ENCODE data around the gene MSLN. TPM values are rescaled to one million over a fixed set of nuclear protein-coding genes. Genes with fewer than 3 reads are reported as not detected.

The MSLN gene
- total and polyA plus RNA-seq, 2 of the 13 experiments (the other 11 are each of a cell fraction or from before 2014, with no cell fraction given) = 2.0 to 2.3 TPM

DNA sequence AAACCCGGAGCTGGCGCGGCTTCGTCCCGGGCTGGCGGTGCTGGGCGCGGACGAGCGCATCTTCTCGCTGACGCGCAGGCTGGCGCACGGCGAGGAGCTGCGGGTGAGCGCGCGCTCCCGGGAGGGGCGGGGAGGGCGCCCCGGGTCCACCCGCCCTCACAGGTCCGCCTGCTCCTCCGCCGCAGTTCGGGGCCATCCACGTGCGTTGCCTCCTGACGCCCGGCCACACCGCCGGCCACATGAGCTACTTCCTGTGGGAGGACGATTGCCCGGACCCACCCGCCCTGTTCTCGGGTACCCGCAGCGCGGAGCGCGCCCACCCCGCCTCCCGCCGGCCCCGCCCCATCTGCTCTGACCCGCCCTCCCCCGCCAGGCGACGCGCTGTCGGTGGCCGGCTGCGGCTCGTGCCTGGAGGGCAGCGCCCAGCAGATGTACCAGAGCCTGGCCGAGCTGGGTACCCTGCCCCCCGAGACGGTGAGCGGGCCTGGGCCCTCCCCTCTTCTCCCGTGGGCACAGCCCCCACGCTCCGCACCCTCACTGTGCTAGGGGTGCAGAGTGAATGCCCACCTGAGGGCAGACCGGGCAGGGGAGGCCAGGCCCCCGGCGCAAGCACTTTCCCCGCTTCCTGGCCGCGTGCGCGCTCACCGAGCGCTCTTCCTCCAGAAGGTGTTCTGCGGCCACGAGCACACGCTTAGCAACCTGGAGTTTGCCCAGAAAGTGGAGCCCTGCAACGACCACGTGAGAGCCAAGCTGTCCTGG is 32.2 kb upstream of the MSLN start (continued):
- TF ChIP-seq SP4 (CRISPR knock-in tag; IDR thresholded peaks at IDR 0.05) (0 out of 2 replicates have a peak, but pooled peaks have one; percentile 19), TBX2 (CRISPR knock-in tag; IDR thresholded peaks at IDR 0.05; ENCODE audit: borderline replicate concordance) (peak; percentile 16; the same call in 1 of the 2 replicates), ELF3 (CRISPR knock-in tag; IDR thresholded peaks at IDR 0.05) (no peak), AKAP8 (CRISPR knock-in tag; IDR thresholded peaks at IDR 0.05) (peak; percentile 82), ZKSCAN5 (CRISPR knock-in tag; IDR thresholded peaks at IDR 0.05) (no peak)

DNA sequence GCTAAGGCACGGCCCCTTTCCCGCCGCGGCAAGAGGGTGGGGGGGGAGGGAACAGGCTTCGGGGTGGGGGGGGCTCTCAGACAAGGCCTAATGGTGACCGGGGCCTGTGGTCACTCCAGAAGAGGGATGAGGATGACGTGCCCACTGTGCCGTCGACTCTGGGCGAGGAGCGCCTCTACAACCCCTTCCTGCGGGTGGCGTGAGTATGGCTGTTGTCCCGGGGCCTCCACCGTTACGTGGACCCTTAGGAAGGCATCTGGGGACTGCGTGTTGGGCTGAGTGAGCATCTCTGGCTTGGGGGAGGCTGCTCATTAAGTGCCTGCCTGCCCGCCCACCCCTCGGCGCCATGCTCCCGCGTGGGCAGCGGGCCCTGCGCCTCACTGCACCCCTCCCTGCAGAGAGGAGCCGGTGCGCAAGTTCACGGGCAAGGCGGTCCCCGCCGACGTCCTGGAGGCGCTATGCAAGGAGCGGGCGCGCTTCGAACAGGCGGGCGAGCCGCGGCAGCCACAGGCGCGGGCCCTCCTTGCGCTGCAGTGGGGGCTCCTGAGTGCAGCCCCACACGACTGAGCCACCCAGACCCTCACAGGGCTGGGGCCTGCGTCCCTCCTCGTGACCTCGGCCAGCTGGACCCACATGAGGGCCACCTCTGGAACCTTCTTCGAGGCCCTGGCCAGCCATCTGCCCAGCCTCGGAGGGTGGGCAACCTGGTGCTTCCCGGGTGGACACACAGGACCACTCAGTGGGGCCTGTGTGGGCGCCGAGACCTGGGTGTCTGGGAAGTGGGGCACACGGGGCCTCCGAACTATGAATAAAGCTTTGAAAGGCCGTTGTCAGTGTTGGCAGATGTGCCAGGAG is 31.4 kb upstream of the MSLN start:
- DNase-seq (ENCODE audit: low spot score) = no peak
- 97% methylated on average over 29 of the region's 55 CpGs for WGBS (ENCODE audit: low lambda C conversion rate)
- Histone ChIP-seq H3K4me1 (ENCODE audit: insufficient read depth, low read length) (peaks cover 11% of the 10 kb centered on the region), H4K20me1 (ENCODE audit: insufficient read depth, low read length) (0 out of 2 replicates have a peak, but pooled peaks cover 2% of the 10 kb centered on the region), H3K27ac (ENCODE audit: extremely low read length, insufficient read depth, low read length) (no peak overlapping the region), H3K27me3 (ENCODE audit: control insufficient read depth in 1 of 2, insufficient read depth in 2 of 2, low read length in 2 of 2) (peaks cover 0 to 3% of the 10 kb centered on the region in 2 experiments; a peak in 1 of 5 replicates), H3K79me2 (ENCODE audit: insufficient read depth, low read length) (no peaks in the 10 kb centered on the region), H2AFZ (ENCODE audit: low read length) (no peak overlapping the region), H3K9ac (ENCODE audit: insufficient read depth, low read depth, low read length) (no peak overlapping the region), H3K36me3 (replicated peaks in 1 of 2; ENCODE audit: control insufficient read depth in 1 of 2, insufficient read depth in 2 of 2, low read length in 2 of 2) (peaks cover 3 to 8% of the 10 kb centered on the region in 2 experiments; a peak in 2 of 5 replicates), H3K9me3 (ENCODE audit: low read length) (no peaks in the 10 kb centered on the region), H3K4me3 (replicated peaks in 1 of 3; ENCODE audit: insufficient read depth in 1 of 3, low read depth in 2 of 3, low read length in 3 of 3) (no peak overlapping the region), H3K4me2 (ENCODE audit: low read depth, low read length) (no peak overlapping the region)
- in situ Hi-C loops (cut with HindIII; ENCODE audit: extremely low pct_ligation_motif_present, low pct_unique_long_range_greater_than_20kb) (no loop called here), intact Hi-C loops (cut with micrococcal nuclease; ENCODE audit: unreplicated experiment) (no loop called here)
- no peak for FAIRE-seq
- BruUV-seq (replicated peaks) = no TSS peak
- POLR2A ChIA-PET = interaction anchor here (1.3 to 2.0 kb wide), 3 partner anchors 8 to 13 kb away, joined by 4 to 7 read pairs (median 7); partner anchors contain the start of genes ANTKMT and CIAO3
- ATAC-seq = no peak
- 0 out of 2 replicates have a peak, but pooled peaks have one; percentile 32 for TF ChIP-seq POLR2G (IDR thresholded peaks at IDR 0.05; ENCODE audit: low read depth, low read length)
- TF ChIP-seq MEF2D (CRISPR knock-in tag; IDR thresholded peaks at IDR 0.05) = no peak
- no peak for TF ChIP-seq ZNF766 (CRISPR knock-in tag; IDR thresholded peaks at IDR 0.05; ENCODE audit: borderline replicate concordance)
- TF ChIP-seq RBFOX2 (IDR thresholded peaks at IDR 0.05; ENCODE audit: low read depth, low read length) = peak; percentile 18; the same call in 1 of the 2 replicates
- no peak for TF ChIP-seq ETV5 (CRISPR knock-in tag; IDR thresholded peaks at IDR 0.05; ENCODE audit: borderline replicate concordance)
- TF ChIP-seq AGO2 (optimal IDR thresholded peaks at IDR 0.05; ENCODE audit: low read depth, low read length) = peak; percentile 85
- TF ChIP-seq, protein P1, sequence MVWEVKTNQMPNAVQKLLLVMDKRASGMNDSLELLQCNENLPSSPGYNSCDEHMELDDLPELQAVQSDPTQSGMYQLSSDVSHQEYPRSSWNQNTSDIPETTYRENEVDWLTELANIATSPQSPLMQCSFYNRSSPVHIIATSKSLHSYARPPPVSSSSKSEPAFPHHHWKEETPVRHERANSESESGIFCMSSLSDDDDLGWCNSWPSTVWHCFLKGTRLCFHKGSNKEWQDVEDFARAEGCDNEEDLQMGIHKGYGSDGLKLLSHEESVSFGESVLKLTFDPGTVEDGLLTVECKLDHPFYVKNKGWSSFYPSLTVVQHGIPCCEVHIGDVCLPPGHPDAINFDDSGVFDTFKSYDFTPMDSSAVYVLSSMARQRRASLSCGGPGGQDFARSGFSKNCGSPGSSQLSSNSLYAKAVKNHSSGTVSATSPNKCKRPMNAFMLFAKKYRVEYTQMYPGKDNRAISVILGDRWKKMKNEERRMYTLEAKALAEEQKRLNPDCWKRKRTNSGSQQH (CRISPR knock-in tag; IDR thresholded peaks at IDR 0.05; ENCODE audit: low read depth) = no peak
- no peak for TF ChIP-seq TP53 (CRISPR knock-in tag; conservative IDR thresholded peaks at IDR 0.05)
- TF ChIP-seq NR1H2 (CRISPR knock-in tag; IDR thresholded peaks at IDR 0.05; ENCODE audit: borderline replicate concordance, low read depth) = no peak
- TF ChIP-seq AGO1 (IDR thresholded peaks at IDR 0.05; ENCODE audit: low read depth, low read length, poor library complexity, severe bottlenecking) = peak; percentile 51
- CTCF ChIA-PET (ENCODE audit: low intra/inter-chr PET ratio, low total read pairs) = no interaction called here

All from HepG2 (cell line).